K562 (cell line): ENCODE results near the gene GHR. TPM values are rescaled to one million over a fixed set of nuclear protein-coding genes. Genes with fewer than 3 reads are reported as not detected.

Source experiments
- ATAC-seq: fragments of 200-7000 bp; cut with Tn5 transposase; 3 replicates; pipeline ENCODE4 v1.9.1; 2020; ENCODE audit warnings: moderate library complexity
- BruUV-seq: library from RNA; stranded (reverse); fragments of 400-500 nt; replicated peaks from 2 replicates; lab custom pipeline; 2021; lab: Mats Ljungman, UMichigan
- CTCF ChIA-PET: fragments of 300-600 bp; formaldehyde crosslinking; extraction: SDS; loops from one replicate; lab custom pipeline; 2021; ENCODE audit warnings: low intra/inter-chr PET ratio; lab: Yijun Ruan, JAX
- POLR2A ChIA-PET: fragments of 300-600, 350-650 bp; sonication (Branson Sonifier 250); formaldehyde crosslinking; extraction: SDS; loops from one replicate; lab custom pipeline; 2021; ENCODE audit warnings: antibody characterized with exemption, inconsistent platforms; lab: Yijun Ruan, JAX
- DNase-seq, 4 experiments: peaks; one replicate each; pipeline versions ENCODE4 v3.0.0 to v3.0.0-alpha.2; 2011 to 2018; ENCODE audit warnings: low spot score in 3 of 4, mixed read lengths in 3 of 4; ENCODE audit errors: extremely low read depth in 1 of 4
- FAIRE-seq: peaks from 2 replicates; lab custom pipeline; 2011; peaks lifted over from hg19 to GRCh38; lab: Jason Lieb, UNC
- H2AFZ ChIP-seq: 2 replicates; pipeline ENCODE4 v1.6.0; 2011; ENCODE audit warnings: low read depth, low read length, control low read depth, inconsistent platforms
- H3K27ac ChIP-seq: fragments of 200-600 bp; 3 replicates; pipeline ENCODE4 v1.8.0; 2011; ENCODE audit warnings: low read depth, mild to moderate bottlenecking, control low read depth, inconsistent platforms, low read length, moderate library complexity, mixed read lengths; ENCODE audit errors: extremely low read depth
- H3K27me3 ChIP-seq, 2 experiments: fragments of 300-600 bp in 1 of 2; 2 replicates in 1 of 2; 3 replicates in 1 of 2; pipeline versions ENCODE4 v1.6.0 to v1.8.0; 2011; ENCODE audit warnings: inconsistent platforms in 2 of 2, low read length in 2 of 2, mild to moderate bottlenecking in 1 of 2, mixed read lengths in 1 of 2, moderate library complexity in 1 of 2; ENCODE audit not compliant: control insufficient read depth in 2 of 2, insufficient read depth in 2 of 2
- H3K36me3 ChIP-seq: fragments of 300-600 bp; 3 replicates; pipeline ENCODE4 v1.8.0; 2011; ENCODE audit warnings: mild to moderate bottlenecking, low read length, inconsistent platforms; ENCODE audit not compliant: control insufficient read depth, insufficient read depth
- H3K4me1 ChIP-seq, 2 experiments: fragments of 200-600 bp in 1 of 2; replicated peaks in 1 of 2; 2 replicates in 1 of 2; 3 replicates in 1 of 2; pipeline versions ENCODE4 v1.5.1 to v1.8.0; 2011; ENCODE audit warnings: inconsistent platforms in 2 of 2, low read length in 2 of 2, mild to moderate bottlenecking in 1 of 2, mixed read lengths in 1 of 2, moderate library complexity in 1 of 2; ENCODE audit not compliant: control insufficient read depth in 2 of 2, insufficient read depth in 2 of 2
- H3K4me2 ChIP-seq: 2 replicates; pipeline ENCODE4 v1.6.1; 2011; ENCODE audit warnings: low read length, control low read depth, inconsistent platforms, mixed read lengths; ENCODE audit not compliant: insufficient read depth
- H3K4me3 ChIP-seq: fragments of 200-600 bp; sonication (generic), shearing (Covaris generic); 2 replicates; pipeline ENCODE4 v1.5.1; 2016; ENCODE audit warnings: control low read depth, inconsistent platforms
- H3K79me2 ChIP-seq: fragments of 200-600 bp; 3 replicates; pipeline ENCODE4 v1.8.0; 2011; ENCODE audit warnings: low read length, inconsistent platforms; ENCODE audit not compliant: control insufficient read depth, insufficient read depth
- H3K9ac ChIP-seq, 2 experiments: 2 replicates each; pipeline versions ENCODE4 v1.6.0 to v1.6.1; 2011; ENCODE audit warnings: low read depth in 2 of 2, low read length in 2 of 2, control low read depth in 1 of 2, inconsistent platforms in 1 of 2, mild to moderate bottlenecking in 1 of 2, mixed read lengths in 1 of 2; ENCODE audit not compliant: insufficient read depth in 1 of 2
- H3K9me1 ChIP-seq: one replicate; pipeline ENCODE4 v1.6.0; 2011; ENCODE audit warnings: inconsistent platforms, mild to moderate bottlenecking, low read length, moderate library complexity; ENCODE audit not compliant: control insufficient read depth, insufficient read depth
- H3K9me3 ChIP-seq: replicated peaks from 2 replicates; pipeline ENCODE4 v1.5.1; 2011; ENCODE audit warnings: low read depth, low read length, inconsistent platforms; ENCODE audit not compliant: control insufficient read depth, insufficient read depth
- H4K20me1 ChIP-seq: replicated peaks from 2 replicates; pipeline ENCODE4 v1.6.1; 2011; ENCODE audit warnings: low read length, inconsistent platforms, mixed read lengths; ENCODE audit not compliant: control insufficient read depth, insufficient read depth
- NCOA6 ChIP-seq: fragments of 450-650 bp; IDR thresholded peaks from 2 replicates; pipeline ENCODE4 v1.6.1; 2017; ENCODE audit warnings: mild to moderate bottlenecking
- NFE2L1 ChIP-seq: fragments of 450-650 bp; IDR thresholded peaks from 2 replicates; pipeline ENCODE4 v1.6.1; 2016; ENCODE audit warnings: missing genetic modification characterization, low read depth, mild to moderate bottlenecking, missing compliant biosample characterization, moderate library complexity, borderline replicate concordance
- PURB ChIP-seq: sonication (generic); formaldehyde crosslinking; IDR thresholded peaks from 2 replicates; pipeline ENCODE4 v1.9.0; 2021; ENCODE audit warnings: low read depth, mild to moderate bottlenecking, missing genetic modification reagents
- SMARCE1 ChIP-seq: fragments of 450-650 bp; IDR thresholded peaks from 2 replicates; pipeline ENCODE4 v1.7.1; 2016; ENCODE audit warnings: mild to moderate bottlenecking
- YBX1 ChIP-seq: fragments of 450-650 bp; IDR thresholded peaks from 2 replicates; pipeline ENCODE4 v1.7.1; 2016; ENCODE audit warnings: mild to moderate bottlenecking
- WGBS: fragments of 100-300 bp; shearing (Covaris generic); methylation state at CpG from one replicate; pipeline ENCODE4 v1.1.6; 2016; ENCODE audit warnings: low coverage, mixed read lengths; ENCODE audit not compliant: insufficient coverage; ENCODE audit errors: missing lambda C conversion rate; 5-methylcytosine and 5-hydroxymethylcytosine counted together
- in situ Hi-C: fragments of 300-500 bp; cut with MboI; formaldehyde crosslinking; loops from 4 replicates; pipeline ENCODE4 v1.15.0; 2018; ENCODE audit warnings: inconsistent platforms, mixed read lengths
- intact Hi-C: fragments of 100-400 bp; cut with micrococcal nuclease; formaldehyde crosslinking; loops from 2 replicates; pipeline ENCODE4 v1.14.2; 2022
- polyA plus RNA-seq, 8 experiments: library from polyadenylated mRNA; depleted of rRNA in 4 of 8; stranded (reverse) in 5 of 8; unstranded in 3 of 8; fragments of >200 nt; fragmentation: Nextera tagmentation in 2 of 8; fragmentation: Illumina TruSeq in 1 of 8; extraction: Ambion mirVana in 2 of 8; extraction: Trizol in 1 of 8; gene quantifications; 2 replicates each; pipeline versions ENCODE4 v1.2.1 to v1.2.3, GENCODE V29; 2011 to 2014; ENCODE audit warnings: inconsistent platforms in 1 of 8, missing spikeins in 1 of 8
- total RNA-seq, 7 experiments: library from RNA; depleted of rRNA in 6 of 7; stranded (reverse); fragments of >200 nt in 6 of 7; fragmentation: Illumina TruSeq in 2 of 7; extraction: Trizol in 2 of 7; gene quantifications; 2 replicates each; pipeline versions ENCODE4 v1.2.1 to v1.2.3, GENCODE V29; 2011 to 2021; ENCODE audit warnings: low replicate concordance in 1 of 7
- TF ChIP-seq, protein P1 (sequence below): fragments of 250-450 bp; sonication (Bioruptor Pico); IDR thresholded peaks from 2 replicates; pipeline ENCODE4 v1.8.0; 2021; ENCODE audit warnings: mild to moderate bottlenecking, moderate library complexity

Gene GHR
- total and polyA plus RNA-seq, 9 of the 15 experiments (the other 6 are each of a cell fraction or from before 2014, with no cell fraction given): 0.01 to 0.13 (median 0.07) TPM; not detected in 5

DNA sequence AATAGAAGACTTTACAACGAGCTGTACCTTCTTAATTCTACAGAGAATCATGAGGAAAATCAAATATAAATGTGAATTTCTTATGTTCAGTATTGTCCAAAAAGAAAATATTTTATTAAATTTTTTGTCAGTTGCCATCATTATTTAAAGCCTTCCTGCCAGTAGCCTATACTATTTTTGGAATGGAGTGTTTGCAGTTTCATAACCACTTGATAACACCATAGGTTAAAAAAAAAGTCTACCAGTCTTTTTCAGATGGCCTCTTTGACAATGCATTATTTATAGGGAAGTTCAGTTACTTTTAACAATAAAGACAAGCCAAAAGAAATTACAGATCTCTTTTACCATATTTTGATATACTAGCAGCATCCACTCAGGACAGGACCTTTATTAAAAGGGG, 253.1 kb downstream of the GHR start:
- in situ Hi-C loops: no loop called here
- no peak overlapping the region for H3K4me2 ChIP-seq
- DNase-seq (no peak), FAIRE-seq (no peak), ATAC-seq (no peak)
- no peaks in the 10 kb centered on the region for H3K4me1 ChIP-seq
- ChIA-PET POLR2A (interaction anchor here (1.4 to 1.5 kb wide), 2 partner anchors 9 to 19 kb away, joined by 4 to 5 read pairs; no protein-coding TSS in a partner anchor), CTCF (no interaction called here)
- no peak overlapping the region for H3K9ac ChIP-seq
- intact Hi-C loops: no loop called here
- no peak overlapping the region for H2AFZ ChIP-seq
- H3K27me3 ChIP-seq: no peaks in the 10 kb centered on the region
- no peak overlapping the region for H3K4me3 ChIP-seq
- H3K27ac ChIP-seq: no peak overlapping the region
- no peaks in the 10 kb centered on the region for H4K20me1 ChIP-seq
- H3K9me3 ChIP-seq: no peaks in the 10 kb centered on the region
- H3K79me2 ChIP-seq: no peaks in the 10 kb centered on the region
- no peaks in the 10 kb centered on the region for H3K9me1 ChIP-seq
- 0% methylated on average over 1 of the region's 1 CpG for WGBS
- no peaks in the 10 kb centered on the region for H3K36me3 ChIP-seq
- no peak for TF ChIP-seq YBX1
- TF ChIP-seq NCOA6: no peak
- TF ChIP-seq SMARCE1: no peak
- no peak for TF ChIP-seq PURB (CRISPR knock-in tag)
- no peak for TF ChIP-seq NFE2L1 (tag)
- TF ChIP-seq, protein P1, sequence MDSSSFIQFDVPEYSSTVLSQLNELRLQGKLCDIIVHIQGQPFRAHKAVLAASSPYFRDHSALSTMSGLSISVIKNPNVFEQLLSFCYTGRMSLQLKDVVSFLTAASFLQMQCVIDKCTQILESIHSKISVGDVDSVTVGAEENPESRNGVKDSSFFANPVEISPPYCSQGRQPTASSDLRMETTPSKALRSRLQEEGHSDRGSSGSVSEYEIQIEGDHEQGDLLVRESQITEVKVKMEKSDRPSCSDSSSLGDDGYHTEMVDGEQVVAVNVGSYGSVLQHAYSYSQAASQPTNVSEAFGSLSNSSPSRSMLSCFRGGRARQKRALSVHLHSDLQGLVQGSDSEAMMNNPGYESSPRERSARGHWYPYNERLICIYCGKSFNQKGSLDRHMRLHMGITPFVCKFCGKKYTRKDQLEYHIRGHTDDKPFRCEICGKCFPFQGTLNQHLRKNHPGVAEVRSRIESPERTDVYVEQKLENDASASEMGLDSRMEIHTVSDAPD (CRISPR knock-in tag): no peak
- TF ChIP-seq, all 486 proteins: peak for 0
- no TSS peak for BruUV-seq
